Measurements from ENCODE around the gene ANKRD23.

ANKRD23 gene

GRCh38 chr2:96870626-96871255 lies 26.9 kb upstream of the ANKRD23 start:
- TF ChIP-seq, protein P1, sequence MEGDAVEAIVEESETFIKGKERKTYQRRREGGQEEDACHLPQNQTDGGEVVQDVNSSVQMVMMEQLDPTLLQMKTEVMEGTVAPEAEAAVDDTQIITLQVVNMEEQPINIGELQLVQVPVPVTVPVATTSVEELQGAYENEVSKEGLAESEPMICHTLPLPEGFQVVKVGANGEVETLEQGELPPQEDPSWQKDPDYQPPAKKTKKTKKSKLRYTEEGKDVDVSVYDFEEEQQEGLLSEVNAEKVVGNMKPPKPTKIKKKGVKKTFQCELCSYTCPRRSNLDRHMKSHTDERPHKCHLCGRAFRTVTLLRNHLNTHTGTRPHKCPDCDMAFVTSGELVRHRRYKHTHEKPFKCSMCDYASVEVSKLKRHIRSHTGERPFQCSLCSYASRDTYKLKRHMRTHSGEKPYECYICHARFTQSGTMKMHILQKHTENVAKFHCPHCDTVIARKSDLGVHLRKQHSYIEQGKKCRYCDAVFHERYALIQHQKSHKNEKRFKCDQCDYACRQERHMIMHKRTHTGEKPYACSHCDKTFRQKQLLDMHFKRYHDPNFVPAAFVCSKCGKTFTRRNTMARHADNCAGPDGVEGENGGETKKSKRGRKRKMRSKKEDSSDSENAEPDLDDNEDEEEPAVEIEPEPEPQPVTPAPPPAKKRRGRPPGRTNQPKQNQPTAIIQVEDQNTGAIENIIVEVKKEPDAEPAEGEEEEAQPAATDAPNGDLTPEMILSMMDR (conservative IDR thresholded peaks at IDR 0.05; ENCODE audit: low read depth, low read length), result no peak
- H3K4me3 ChIP-seq (ENCODE audit: low read length), result peak overlapping the region; percentile 87
- DNase-seq (ENCODE audit: low read depth), result no peak

DNA sequence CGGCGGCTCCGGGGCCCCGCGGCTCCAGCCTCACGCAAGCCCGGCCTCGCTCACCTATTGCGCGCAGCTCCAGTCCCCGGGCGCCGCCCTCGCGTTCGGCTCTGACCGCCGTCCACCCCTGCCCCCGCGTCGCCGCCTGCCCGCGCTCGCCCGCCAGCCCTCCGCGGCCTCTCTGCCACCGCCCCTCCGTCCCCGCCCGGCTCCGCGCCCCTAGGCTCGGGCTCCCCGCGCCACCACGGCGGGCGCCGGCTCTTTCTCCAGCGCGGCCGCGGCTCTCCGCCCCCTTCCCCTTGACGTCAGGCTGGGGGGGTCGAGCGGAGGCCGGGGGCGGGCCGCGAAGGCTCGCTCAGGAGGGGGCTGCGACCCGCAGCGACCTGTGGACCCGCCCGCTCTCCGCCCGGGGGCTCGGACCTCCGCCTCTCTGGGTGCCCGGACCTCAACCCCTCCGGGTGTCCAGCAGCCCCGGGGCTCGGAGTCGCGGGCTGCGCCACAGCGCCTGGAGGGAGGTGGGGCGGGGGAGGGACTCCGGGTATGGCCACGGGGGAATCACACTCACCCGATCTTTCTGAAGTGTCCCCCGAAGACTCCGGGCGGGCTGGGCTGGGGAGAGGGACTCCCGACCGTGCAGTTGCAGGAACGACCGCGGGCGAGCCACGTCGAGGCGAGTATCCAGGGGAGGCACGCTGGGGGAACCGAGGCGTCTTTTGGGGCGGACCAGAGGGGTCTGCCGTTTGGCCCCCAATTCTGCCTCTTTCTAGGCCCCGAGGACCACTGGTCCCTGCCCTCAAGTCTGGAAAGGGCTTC lies 26.2 kb upstream of the ANKRD23 start, which contains the start of gene SEMA4C:
Gene SEMA4C, minus strand, starts transcription at position 259 of the 804 bp plus-strand sequence. CDS start 2,194 bp downstream, outside the sequence.
- no peak for DNase-seq (ENCODE audit: low read depth)
- TF ChIP-seq, protein P1 (conservative IDR thresholded peaks at IDR 0.05; ENCODE audit: low read depth, low read length), result no peak

GRCh38 chr2:96869281-96869821 lies 25.5 kb upstream of the ANKRD23 start:
- TF ChIP-seq, protein P1 (conservative IDR thresholded peaks at IDR 0.05; ENCODE audit: low read depth, low read length), result no peak
- H3K4me3 ChIP-seq (ENCODE audit: low read length), result peak overlapping the region; percentile 87
- no peak for DNase-seq (ENCODE audit: low read depth)

More for the DNA sequence above, 26.2 kb upstream of the ANKRD23 start, which contains the start of gene SEMA4C:
- peak within 1 kb of the TSS; percentile 87 for H3K4me3 ChIP-seq (ENCODE audit: low read length)

DNA sequence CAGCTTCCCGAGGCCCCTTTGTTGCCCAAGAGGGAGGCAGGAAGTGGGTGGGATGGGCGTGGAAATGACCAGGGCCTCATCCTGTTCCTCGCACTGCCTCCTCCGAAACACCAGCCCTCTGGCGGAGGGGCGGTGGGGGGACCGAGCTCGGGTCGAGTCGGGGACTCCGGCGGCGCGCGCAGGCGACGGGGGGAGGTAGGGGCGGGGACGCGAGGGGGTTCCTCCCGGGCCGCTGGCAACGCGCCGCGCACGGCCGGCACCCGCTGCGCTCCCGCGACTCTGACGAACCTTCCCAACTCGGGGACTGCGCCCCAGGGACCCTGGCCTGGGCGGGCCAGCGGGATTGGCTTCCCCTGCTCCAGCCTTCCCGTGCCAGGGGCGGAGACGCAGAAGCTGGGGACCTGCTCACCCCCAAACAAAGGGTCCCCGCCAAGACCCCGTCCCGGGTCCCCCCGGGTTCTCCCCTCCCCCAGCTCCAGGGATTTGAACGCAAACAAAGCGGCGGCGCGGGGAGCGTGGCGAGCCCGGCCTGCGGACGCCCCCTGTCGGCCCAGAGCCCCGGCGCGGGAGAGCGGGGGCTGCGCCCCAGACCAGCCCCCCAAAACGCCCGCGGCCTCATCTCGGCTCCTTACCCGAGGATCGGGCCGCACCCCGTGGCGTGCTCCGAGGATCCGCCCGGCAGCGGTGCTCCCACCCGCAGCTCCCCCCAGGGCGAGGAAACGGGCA lies 24.9 kb upstream of the ANKRD23 start:
- TF ChIP-seq, protein P1 (conservative IDR thresholded peaks at IDR 0.05; ENCODE audit: low read depth, low read length), result peak; percentile 58
- peak; percentile 61 for DNase-seq (ENCODE audit: low read depth)
- peak overlapping the region; percentile 87 for H3K4me3 ChIP-seq (ENCODE audit: low read length)

DNA sequence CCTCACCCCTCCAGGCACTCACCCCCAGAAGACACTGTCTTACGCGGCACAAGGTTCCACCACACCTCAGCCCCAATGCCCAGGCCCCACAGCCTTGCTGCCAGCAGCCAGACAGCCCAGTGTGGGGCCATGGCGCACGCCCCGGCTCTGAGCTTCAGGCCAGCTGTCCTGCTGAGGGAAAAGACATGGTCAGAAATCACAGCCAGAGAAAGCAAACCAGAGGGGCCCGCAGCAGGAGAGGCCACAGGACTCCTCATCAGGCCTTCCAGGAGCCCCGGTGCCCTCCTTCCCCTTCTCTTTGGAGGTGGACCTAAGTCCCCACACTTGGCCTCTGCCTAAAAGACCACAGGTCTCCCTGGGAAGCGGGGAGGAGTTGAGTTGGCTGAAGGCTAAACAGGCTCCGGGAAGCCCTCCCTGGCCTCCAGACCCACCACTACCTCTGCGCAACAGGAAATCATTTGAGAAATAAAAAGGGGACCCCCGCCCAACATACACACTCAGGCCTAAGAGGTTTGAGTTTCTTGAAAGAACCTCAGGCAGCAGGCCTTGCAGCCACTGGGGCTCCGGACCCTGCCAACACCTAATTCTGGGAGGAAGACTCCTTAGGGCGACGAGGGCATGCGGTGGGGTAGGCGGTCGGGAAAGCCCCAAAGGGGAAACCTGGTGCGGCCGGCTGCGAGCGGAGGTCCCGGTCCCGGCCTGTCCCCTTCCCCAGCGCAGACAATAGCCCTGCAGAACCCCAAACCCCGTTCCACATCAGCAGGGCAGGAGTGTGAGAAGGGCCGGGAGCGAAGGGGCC lies 24.1 kb upstream of the ANKRD23 start:
- H3K4me3 ChIP-seq (ENCODE audit: low read length), result peak overlapping the region; percentile 87
- TF ChIP-seq, protein P1 (conservative IDR thresholded peaks at IDR 0.05; ENCODE audit: low read depth, low read length), result no peak
- DNase-seq (ENCODE audit: low read depth), result no peak
